Neural progenitor cell (in vitro differentiated cells): ENCODE data around the gene CYB5R3.

Source experiments
- EZH2 ChIP-seq: fragments of 200-600 bp; sonication (generic); IDR thresholded peaks from 2 replicates; pipeline ENCODE4 v1.6.1; 2017; ENCODE audit warnings: antibody characterized with exemption, mild to moderate bottlenecking, moderate library complexity
- EZH2phosphoT487 ChIP-seq: fragments of 200-600 bp; sonication (generic); IDR thresholded peaks from 2 replicates; pipeline ENCODE4 v1.6.1; 2017; ENCODE audit warnings: antibody characterized with exemption
- TF ChIP-seq, protein P1 (sequence below): fragments of 200-600 bp; sonication (generic); IDR thresholded peaks from 2 replicates; pipeline ENCODE4 v1.5.1; 2017; ENCODE audit warnings: antibody characterized with exemption, mild to moderate bottlenecking

DNA sequence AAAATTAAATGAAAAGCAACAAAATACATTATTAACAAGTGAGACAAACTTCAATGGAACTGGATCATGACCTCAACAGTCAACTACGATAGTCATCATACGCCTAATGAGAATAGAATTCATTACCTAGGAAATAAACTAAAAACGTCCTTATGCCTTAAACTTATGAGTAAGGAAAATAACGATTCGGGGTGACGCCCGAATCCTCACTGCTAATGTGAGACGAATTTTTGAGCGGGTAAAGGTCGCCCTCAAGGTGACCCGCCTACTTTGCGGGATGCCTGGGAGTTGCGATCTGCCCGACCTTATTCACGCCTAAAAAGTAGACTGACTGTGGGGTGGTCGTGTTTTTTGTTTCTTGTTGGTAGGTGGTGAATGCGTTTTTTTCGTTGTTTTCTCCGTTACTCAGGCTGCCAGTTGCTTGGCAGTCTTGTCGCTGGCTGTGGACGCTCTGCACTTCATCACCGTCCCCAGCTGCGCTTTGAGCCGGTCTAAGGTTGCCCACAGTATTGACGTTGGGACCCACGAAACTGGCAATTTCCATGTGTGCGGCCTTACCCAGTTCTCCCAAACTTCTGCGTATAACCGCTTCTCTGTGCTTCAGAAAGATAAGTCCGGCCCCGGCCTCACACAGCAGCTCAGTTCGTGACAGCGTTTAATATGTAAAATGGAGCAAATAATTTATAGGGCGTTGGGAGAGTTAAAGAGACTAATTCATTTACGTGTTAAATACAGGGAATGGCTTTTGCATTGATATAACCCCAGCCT, 33.9 kb downstream of the CYB5R3 start:
- TF ChIP-seq EZH2 (no peak), EZH2phosphoT487 (no peak)
- TF ChIP-seq, protein P1, sequence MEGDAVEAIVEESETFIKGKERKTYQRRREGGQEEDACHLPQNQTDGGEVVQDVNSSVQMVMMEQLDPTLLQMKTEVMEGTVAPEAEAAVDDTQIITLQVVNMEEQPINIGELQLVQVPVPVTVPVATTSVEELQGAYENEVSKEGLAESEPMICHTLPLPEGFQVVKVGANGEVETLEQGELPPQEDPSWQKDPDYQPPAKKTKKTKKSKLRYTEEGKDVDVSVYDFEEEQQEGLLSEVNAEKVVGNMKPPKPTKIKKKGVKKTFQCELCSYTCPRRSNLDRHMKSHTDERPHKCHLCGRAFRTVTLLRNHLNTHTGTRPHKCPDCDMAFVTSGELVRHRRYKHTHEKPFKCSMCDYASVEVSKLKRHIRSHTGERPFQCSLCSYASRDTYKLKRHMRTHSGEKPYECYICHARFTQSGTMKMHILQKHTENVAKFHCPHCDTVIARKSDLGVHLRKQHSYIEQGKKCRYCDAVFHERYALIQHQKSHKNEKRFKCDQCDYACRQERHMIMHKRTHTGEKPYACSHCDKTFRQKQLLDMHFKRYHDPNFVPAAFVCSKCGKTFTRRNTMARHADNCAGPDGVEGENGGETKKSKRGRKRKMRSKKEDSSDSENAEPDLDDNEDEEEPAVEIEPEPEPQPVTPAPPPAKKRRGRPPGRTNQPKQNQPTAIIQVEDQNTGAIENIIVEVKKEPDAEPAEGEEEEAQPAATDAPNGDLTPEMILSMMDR = no peak
